ENCODE results near the gene NFIC. TPM values are rescaled to one million over a fixed set of nuclear protein-coding genes. Genes with fewer than 3 reads are reported as not detected.
"Not testable (repeated sequence)": the region's sequence is repeated elsewhere in the genome, so short reads cannot be mapped to it uniquely, and the experiment has no call there.

The NFIC gene
- total RNA-seq, 1 donor from 2014 or later, result 32.9 TPM

DNA sequence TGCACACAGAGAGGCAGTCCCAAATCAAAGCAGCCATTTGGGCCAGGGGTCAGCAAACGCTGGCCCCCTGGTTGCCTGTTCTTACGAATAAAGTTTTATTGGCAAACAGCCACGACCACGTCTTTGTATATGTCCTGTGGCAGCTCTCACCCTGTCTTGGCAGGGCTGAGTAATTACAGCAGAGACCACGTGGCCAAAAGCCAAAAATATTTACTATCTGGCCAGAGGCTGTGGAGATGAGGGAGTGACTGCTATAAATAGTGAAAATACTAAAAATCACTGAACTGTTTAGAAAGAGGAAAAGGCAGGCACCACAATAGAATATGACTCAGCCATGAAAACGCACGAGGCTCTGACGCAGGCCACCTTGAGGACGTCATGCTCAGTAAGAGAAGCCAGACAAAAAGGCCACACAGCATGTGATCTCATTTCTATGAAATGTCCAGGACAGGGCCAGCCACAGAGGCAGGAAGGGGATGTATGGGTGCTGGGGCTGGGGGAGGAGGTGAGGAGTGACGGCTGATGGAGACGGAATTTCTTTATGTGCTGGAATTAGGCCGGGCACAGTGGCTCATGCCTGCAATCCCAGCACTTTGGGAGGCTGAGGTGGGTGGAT, 84.5 kb downstream of the NFIC start:
- TF ChIP-seq, protein P1, sequence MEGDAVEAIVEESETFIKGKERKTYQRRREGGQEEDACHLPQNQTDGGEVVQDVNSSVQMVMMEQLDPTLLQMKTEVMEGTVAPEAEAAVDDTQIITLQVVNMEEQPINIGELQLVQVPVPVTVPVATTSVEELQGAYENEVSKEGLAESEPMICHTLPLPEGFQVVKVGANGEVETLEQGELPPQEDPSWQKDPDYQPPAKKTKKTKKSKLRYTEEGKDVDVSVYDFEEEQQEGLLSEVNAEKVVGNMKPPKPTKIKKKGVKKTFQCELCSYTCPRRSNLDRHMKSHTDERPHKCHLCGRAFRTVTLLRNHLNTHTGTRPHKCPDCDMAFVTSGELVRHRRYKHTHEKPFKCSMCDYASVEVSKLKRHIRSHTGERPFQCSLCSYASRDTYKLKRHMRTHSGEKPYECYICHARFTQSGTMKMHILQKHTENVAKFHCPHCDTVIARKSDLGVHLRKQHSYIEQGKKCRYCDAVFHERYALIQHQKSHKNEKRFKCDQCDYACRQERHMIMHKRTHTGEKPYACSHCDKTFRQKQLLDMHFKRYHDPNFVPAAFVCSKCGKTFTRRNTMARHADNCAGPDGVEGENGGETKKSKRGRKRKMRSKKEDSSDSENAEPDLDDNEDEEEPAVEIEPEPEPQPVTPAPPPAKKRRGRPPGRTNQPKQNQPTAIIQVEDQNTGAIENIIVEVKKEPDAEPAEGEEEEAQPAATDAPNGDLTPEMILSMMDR (IDR thresholded peaks at IDR 0.05; ENCODE audit: unreplicated experiment), result no peak
- Mint-ChIP-seq H3K36me3 (peaks cover 6% of the 10 kb centered on the region), H3K27me3 (ENCODE audit: low read depth) (no peaks in the 10 kb centered on the region), H3K27ac (peak overlapping the region; percentile 45), H3K4me1 (peaks cover 7% of the 10 kb centered on the region), H3K9me3 (no peaks in the 10 kb centered on the region), H3K4me3 (no peak overlapping the region)
- DNase-seq (ENCODE audit: low spot score in 2 of 2, unreplicated experiment in 2 of 2), result no peak

DNA sequence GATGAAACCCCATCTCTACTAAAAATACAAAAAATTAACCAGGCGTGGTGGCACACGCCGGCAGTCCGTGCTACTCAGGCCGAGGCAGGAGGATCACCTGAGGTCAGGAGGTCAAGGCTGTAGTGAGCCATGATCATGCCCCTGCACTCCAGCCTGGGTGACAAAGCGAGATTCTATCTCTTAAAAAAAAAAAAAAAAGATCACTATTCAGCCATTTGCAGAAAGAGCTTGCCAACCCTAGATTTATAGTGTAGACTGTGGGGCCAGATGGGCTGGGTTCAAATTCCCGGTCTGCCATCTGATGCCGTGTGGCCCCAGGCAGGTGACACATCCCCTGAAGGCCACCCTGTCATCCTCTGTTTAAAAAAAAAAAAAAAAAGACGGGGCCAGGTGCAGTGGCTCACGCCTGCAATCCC, 85.1 kb downstream of the NFIC start:
- Mint-ChIP-seq H3K9me3 (no peaks in the 10 kb centered on the region), H3K4me3 (no peak overlapping the region), H3K27ac (peak overlapping the region; percentile 45)

DNA sequence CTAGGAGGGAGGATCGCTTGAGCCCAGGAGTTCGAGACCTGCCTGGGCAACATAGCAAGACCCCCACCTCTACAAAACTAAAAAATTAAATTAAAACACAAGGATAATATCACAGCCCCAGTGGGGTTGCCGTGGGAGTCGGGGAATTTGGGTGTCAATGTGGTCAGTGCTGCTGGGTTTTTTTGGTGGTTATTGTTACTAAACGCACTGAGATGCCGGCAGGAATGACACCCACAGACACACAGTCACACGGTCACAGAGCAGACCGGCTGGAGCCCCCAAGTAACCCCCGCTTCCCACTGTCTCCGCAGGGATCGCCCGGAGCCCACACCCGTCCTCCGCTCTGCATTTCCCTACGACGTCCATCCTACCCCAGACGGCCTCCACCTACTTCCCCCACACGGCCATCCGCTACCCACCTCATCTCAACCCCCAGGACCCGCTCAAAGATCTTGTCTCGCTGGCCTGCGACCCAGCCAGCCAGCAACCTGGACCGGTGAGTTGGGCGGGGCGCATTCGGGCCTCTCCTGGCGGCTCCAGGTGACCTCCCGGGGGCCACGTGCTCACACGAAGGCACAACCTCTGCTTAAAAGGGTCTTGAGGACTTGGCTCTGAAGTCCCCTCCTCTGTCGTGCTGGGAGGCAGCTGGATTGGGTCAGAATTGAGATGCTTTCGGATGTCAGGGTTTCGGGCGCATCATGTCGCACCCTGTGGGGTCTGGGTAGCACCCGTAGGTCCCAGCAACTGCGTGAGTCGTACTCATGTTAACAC, 86.0 kb downstream of the NFIC start:
- Mint-ChIP-seq H3K4me3 (no peak overlapping the region), H3K27ac (no peak overlapping the region), H3K27me3 (ENCODE audit: low read depth) (peaks cover 4% of the 10 kb centered on the region), H3K36me3 (peaks cover 6% of the 10 kb centered on the region), H3K4me1 (peaks cover 12% of the 10 kb centered on the region), H3K9me3 (no peaks in the 10 kb centered on the region)
- DNase-seq (ENCODE audit: low spot score in 2 of 2, unreplicated experiment in 2 of 2), result no peak
- TF ChIP-seq, protein P1 (IDR thresholded peaks at IDR 0.05; ENCODE audit: unreplicated experiment), result no peak

More for the DNA sequence above, 85.1 kb downstream of the NFIC start:
- TF ChIP-seq, protein P1 (IDR thresholded peaks at IDR 0.05; ENCODE audit: unreplicated experiment), result no peak
- H3K27me3 Mint-ChIP-seq (ENCODE audit: low read depth), result no peaks in the 10 kb centered on the region
- peaks cover 6% of the 10 kb centered on the region for H3K36me3 Mint-ChIP-seq
- DNase-seq (ENCODE audit: low spot score in 2 of 2, unreplicated experiment in 2 of 2), result no peak
- peaks cover 8% of the 10 kb centered on the region for H3K4me1 Mint-ChIP-seq

DNA sequence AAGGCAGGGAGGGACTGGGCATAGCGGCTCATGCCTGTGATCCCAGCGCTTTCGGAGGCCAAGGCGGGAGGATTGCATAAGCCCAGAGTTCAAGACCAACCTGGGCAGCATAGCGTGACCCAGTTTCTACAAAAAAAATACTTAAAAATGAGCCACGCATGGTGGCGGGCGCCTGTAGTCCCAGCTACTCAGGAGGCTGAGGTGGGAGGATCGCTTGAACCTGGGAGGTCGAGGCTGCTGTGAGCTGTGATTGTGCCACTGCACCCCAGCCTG, 86.5 kb downstream of the NFIC start:
- not testable (repeated sequence) for H3K9me3 Mint-ChIP-seq; H3K27ac Mint-ChIP-seq; DNase-seq (ENCODE audit: low spot score in 2 of 2, unreplicated experiment in 2 of 2); H3K4me3 Mint-ChIP-seq; H3K27me3 Mint-ChIP-seq (ENCODE audit: low read depth); H3K36me3 Mint-ChIP-seq
- H3K4me1 Mint-ChIP-seq, result peaks cover 15% of the 10 kb centered on the region

DNA sequence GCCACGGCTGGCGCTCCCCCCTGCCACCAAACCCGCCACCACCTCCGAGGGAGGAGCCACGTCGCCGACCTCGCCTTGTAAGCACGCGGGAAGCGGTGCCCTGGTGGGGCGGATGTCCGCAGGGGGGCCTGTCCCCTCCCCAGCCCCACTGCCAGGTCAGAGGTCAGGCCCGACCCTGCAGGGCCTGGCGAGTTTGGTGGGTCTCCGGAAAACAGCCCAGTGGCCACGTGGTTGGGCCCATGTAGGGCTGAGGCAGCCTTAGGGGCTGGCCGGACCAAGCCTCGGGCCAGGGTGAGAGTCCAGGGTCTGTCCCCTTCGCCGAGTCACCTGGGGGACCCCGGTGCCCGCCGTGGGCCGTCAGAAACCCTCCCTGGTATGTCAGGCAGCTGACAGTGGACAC, 87.5 kb downstream of the NFIC start:
- no peak for DNase-seq (ENCODE audit: low spot score in 2 of 2, unreplicated experiment in 2 of 2)
- H3K4me3 Mint-ChIP-seq, result no peak overlapping the region
- H3K4me1 Mint-ChIP-seq, result peaks cover 24% of the 10 kb centered on the region
- H3K27ac Mint-ChIP-seq, result no peak overlapping the region
- H3K36me3 Mint-ChIP-seq, result peaks cover 6% of the 10 kb centered on the region
- H3K27me3 Mint-ChIP-seq (ENCODE audit: low read depth), result peaks cover 9% of the 10 kb centered on the region
- H3K9me3 Mint-ChIP-seq, result no peaks in the 10 kb centered on the region
- TF ChIP-seq, protein P1 (IDR thresholded peaks at IDR 0.05; ENCODE audit: unreplicated experiment), result no peak

DNA sequence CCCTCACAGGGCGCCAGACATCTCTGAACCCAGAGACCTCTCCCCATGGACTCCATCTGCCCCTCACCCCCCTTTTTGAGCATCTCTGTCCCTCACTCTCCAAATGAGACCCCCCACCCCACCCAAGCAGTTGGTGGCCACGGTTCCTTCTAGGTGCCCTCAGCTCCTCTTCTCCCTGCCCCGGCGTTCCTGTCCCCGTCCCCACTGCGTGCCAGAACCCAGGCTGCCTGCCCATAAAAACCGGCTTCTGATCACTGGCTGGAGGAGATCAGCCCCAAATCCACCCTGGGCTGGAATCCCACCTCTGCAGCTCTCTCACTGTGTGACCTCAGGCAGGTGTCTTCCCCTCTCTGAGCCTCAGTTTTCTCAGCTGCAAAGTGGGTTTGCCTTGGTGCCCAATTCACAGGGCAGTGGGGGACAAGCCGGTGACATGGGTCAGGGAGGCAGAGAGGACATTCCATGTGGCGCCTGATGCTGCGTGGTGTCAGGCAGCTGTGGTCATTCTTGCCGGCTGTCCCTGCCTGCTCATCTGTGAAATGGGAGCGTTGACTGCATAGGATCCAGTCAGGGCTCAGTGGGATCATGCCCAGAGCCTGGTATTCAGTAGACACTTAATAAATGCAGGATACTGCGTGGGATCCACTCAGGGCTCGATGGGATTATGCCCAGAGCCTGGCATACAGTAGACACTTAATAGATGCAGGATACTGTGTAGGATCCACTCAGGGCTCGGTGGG, 88.4 kb downstream of the NFIC start:
- no peaks in the 10 kb centered on the region for H3K9me3 Mint-ChIP-seq
- H3K27ac Mint-ChIP-seq, result no peak overlapping the region
- H3K4me3 Mint-ChIP-seq, result no peak overlapping the region
- peaks cover 6% of the 10 kb centered on the region for H3K36me3 Mint-ChIP-seq
- peaks cover 14% of the 10 kb centered on the region for H3K27me3 Mint-ChIP-seq (ENCODE audit: low read depth)
- TF ChIP-seq, protein P1 (IDR thresholded peaks at IDR 0.05; ENCODE audit: unreplicated experiment), result no peak
- no peak for DNase-seq (ENCODE audit: low spot score in 2 of 2, unreplicated experiment in 2 of 2)
- H3K4me1 Mint-ChIP-seq, result peaks cover 33% of the 10 kb centered on the region

All from mesothelial cell of epicardium (in vitro differentiated cells).